GM12872 (cell line): ENCODE results near the gene ACSL5.

Experiments used
- CTCF ChIP-seq: IDR thresholded peaks from 3 replicates; pipeline ENCODE4 v1.5.1; 2011; ENCODE audit warnings: low read depth, mild to moderate bottlenecking, low read length, moderate library complexity; ENCODE audit not compliant: insufficient read depth

The ACSL5 gene

DNA sequence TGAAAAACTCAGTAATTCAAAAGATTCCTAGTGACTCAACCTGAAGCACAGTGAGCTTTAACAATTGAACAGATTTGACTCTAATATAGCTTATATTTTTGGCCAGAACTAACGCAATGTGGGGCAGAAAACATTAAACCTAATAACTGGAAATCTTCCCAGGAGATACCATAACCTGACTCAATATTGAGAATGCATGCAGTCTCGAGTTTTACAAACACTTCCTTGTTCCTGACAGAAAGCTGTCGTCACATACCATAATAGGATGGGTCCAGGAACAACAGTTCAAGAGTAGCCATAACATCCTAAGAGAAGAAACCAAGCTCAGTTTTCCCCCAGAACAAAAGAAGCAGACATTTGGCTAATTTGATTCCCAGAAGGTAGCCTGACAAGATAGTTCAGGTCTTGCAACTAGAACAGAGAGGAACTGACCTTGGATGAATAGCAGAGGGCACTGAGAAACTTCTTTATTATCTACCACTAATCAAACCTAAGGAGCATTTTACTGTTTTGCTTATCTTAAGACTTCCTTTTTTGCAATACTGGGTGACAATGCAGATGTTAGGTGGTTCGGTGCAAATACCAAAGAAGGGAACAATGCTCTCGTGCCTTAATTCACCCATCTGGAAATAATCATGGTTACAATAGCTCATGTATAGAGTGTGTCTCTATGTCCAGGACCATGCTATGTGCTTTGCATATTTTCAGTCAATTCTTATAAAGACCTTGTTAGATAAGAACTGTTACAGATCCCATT lies 38.6 kb upstream of the ACSL5 start:
- no peak for TF ChIP-seq CTCF

DNA sequence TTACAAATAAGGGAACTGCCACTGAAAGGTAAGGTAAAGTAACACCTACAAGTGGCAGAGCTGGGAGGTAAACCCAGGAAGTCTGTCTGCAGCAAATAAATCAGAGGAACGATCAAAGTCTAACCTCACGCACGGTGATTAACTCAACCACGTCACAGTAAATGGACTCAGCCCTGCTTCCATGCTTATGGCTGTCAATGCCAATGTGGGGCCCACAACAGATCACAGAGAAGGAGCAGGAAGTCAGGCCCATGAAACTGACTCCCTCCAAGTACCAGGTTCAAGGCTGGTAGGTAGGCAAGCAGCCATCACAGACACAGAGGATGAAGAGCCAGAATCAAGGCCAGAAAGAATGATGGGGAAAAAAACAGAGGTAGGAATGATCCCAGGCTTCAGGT lies 38.0 kb upstream of the ACSL5 start:
- no peak for TF ChIP-seq CTCF

DNA sequence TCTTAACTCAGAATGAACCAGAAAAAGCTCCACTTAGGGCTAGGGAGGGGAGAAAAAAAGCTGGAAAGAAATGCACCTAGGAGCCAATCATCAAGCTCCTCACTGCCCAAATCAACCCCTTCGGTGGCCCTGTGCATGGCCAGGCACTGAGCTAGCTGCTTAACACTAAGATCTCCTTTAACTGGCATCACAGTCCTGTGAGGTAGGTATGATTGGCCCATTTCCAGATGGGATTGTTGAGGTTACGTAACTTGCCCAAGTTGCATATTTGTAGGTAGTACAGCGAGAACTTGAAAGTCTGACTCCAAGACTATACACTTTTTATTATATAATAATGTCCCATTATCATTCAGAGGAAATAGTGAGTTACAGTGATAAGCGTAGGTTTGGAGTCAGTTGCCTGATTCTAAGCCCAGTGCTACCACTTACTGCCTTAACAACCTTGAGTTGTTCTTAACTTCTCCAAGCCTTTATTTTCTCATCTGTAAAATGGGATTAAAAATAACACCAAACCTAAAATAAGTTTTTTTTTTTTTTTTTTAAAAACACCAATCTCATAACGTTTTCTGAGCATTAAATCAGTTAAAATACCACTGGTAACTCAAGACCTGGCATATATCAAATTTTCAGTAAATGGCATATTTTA lies 37.2 kb upstream of the ACSL5 start:
- TF ChIP-seq CTCF, result no peak

- TF ChIP-seq CTCF, result no peak
These were observed 35.0 kb upstream of the ACSL5 start for GRCh38 chr10:112338957-112339356.

GRCh38 chr10:112340601-112341000 lies 33.3 kb upstream of the ACSL5 start:
- no peak for TF ChIP-seq CTCF

DNA sequence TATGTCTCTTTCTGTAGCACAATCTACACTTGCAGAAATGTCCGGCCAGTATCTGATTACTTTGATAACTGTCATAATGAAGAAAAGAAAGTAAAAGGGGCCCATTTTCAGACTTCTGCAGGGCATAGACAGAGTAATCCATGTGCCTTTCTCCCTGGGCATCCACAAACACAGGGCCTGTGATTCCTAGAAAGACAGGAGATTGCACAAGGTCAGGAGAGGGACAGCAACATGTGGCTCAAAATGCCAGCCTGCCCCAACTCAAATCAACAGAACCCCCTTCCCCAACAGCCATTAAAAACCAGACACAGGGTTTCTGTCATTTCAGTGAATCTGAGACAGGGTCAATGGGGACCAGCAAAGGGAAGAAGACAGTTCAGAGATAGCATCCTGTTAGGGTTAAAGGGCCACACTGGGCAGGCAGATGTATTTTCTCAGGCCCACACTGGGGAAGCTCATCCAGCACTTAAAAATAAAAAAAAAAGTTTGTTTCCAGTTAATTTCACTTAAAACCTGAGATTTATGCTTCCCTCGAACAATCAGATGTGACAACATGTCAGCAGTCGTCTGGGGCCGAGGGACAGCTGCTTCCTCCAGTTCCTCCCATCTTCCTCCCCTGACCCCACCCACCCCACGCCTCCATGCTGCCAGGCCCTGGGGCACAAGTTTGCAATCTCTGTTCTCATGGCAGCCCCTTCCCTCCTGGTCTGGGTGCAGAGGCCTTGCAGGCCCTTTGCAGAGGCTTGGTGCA lies 30.7 kb upstream of the ACSL5 start:
- TF ChIP-seq CTCF, result no peak

DNA sequence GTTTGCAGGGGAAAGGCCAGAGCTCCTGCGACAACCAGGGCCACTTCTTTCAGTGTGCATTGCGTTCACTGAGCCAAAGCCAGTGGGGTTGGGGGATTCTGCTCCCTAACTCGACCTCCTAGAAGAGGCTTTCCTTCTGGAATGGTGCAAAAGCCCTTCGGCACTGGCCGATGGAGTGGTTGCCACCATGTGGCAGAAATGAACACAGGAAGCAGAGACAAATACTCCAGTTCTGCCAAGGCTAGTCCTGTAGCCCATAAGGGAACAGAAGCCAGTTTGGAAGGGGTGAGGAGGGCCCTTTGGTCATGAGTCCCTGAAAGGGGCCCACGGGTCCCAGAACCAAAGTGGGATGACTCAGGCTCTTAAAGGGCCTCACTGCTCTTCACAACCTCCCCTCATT lies 29.7 kb upstream of the ACSL5 start:
- no peak for TF ChIP-seq CTCF
